ENCODE measurements around the gene FAM136A.
"Not testable (repeated sequence)": the region's sequence is repeated elsewhere in the genome, so short reads cannot be mapped to it uniquely, and the experiment has no call there.

Gene FAM136A

DNA sequence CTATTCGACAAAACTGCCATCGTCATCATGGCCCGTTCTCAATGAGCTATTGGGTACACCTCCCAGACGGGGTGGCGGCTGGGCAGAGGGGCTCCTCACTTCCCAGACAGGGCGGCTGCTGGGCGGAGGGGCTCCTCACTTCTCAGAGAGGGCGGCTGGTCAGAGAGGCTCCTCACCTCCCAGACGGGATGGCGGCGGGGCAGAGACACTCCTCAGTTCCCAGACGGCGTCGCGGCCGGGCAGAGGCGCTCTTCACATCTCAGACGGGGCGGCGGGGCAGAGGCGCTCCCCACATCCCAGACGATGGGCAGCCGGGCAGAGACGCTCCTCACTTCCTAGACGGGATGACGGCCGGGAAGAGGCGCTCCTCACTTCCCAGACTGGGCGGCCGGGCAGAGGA, 34.9 kb downstream of the FAM136A start:
- not testable (repeated sequence) for H3K27me3 Mint-ChIP-seq; H3K9me3 Mint-ChIP-seq; H3K27ac Mint-ChIP-seq; H3K4me1 Mint-ChIP-seq; DNase-seq (ENCODE audit: low spot score in 2 of 2); H3K4me3 Mint-ChIP-seq; ATAC-seq (ENCODE audit: low read depth)
- H3K36me3 Mint-ChIP-seq = peaks cover 21% of the 10 kb centered on the region

DNA sequence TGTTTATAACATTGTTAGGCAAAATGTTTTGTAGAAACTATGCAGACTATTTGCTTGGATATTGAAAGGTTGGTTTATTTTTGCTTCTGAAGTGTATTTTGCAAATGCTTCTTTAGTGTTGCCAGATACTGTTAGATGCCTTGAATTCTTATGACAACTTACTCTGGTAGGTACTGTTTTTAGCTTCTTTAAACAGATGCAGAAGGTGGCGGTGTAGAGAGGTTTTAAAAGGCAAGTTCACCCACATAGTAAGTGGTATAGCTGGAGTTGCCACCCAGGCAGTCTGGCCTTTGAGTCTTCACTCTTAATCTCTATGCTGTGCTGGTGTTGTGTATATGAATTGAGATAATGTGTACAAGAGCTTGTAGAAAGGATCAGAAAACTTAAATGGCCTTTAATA, 40.4 kb downstream of the FAM136A start:
- no peaks in the 10 kb centered on the region for H3K27me3 Mint-ChIP-seq
- no peak overlapping the region for H3K27ac Mint-ChIP-seq

DNA sequence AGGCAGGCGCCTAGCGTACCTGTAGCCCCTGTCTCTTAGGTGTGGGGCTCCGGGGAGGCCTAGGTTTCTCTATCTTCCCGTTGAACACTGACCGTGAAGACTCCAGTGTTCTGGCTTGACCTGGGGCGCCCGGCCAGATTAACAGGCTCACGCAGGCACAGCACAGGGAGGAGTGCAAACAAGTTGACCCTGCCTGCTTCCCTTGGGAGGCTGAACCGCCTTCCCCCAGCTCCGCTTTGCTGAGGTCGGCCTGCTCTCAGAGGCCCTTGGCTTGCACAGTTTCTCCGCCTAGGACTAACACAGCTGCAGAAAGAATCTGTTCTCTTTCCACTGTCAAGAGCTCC, 43.4 kb downstream of the FAM136A start:
- Mint-ChIP-seq H3K4me3 (peak overlapping the region; percentile 92), H3K4me1 (peaks cover 16% of the 10 kb centered on the region), H3K36me3 (peaks cover 3% of the 10 kb centered on the region), H3K9me3 (no peaks in the 10 kb centered on the region), H3K27me3 (no peaks in the 10 kb centered on the region), H3K27ac (no peak overlapping the region)
- ATAC-seq (ENCODE audit: low read depth) (no peak), DNase-seq (ENCODE audit: low spot score in 2 of 2) (no peak)

More for the DNA sequence above, 40.4 kb downstream of the FAM136A start:
- Mint-ChIP-seq H3K9me3 (no peaks in the 10 kb centered on the region), H3K4me1 (peaks cover 16% of the 10 kb centered on the region), H3K4me3 (no peak overlapping the region), H3K36me3 (peaks cover 11% of the 10 kb centered on the region)
- ATAC-seq (ENCODE audit: low read depth) (no peak), DNase-seq (ENCODE audit: low spot score in 2 of 2) (no peak)

DNA sequence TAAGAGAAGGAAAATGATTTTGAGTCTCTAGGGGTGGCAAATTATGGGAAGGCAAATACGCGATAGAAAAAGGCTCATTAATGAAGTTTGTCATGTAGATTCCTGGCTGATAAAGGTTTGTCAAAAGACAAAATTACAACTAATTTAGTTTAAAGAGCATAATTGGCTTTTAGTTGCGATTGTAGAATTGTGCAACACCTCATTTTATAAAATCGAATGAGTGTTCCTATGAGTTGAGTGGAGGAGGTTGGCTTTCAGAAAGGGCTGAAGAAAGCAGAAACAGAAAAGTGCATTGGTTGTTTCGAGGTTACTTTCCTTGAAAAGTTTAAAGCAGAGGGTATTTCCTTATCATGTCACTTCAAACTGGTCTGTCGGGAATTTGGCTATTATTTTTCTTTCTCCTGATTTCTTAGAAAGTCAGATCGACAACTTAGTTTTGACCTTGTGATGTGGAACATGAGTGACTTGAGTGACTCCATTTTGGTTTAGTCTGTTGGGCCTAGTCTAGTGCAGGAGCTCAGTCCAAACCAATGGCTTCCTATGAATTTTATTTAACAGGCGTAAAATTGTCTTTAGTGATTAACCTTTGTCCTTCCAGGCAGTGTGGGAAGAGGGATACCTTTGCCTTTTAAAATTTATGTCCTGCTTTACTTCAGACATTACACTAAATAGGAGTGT, 46.1 kb downstream of the FAM136A start:
- no peaks in the 10 kb centered on the region for H3K27me3 Mint-ChIP-seq
- H3K36me3 Mint-ChIP-seq = no peaks in the 10 kb centered on the region
- no peaks in the 10 kb centered on the region for H3K9me3 Mint-ChIP-seq
- H3K27ac Mint-ChIP-seq = no peak overlapping the region
- no peak for DNase-seq (ENCODE audit: low spot score in 2 of 2)
- H3K4me1 Mint-ChIP-seq = peaks cover 10% of the 10 kb centered on the region
- H3K4me3 Mint-ChIP-seq = no peak overlapping the region
- ATAC-seq (ENCODE audit: low read depth) = no peak

DNA sequence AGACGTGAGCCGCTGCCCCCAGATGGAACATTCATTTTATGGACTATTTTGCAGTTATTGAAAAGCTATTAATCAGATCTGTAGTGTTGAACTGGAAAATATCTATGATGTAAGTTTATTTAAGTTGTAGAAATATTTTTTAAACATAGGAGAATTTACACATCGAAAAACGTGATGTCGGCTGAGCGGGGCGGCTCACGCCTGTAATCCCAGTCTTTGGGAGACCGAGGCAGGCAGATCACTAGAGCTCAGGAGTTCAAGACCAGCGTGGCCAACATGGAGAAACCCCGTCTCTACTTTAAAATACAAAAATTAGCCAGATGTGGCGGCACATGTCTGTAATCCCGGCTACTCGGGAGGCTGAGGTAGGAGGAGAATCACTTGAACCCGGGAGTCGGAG, 51.4 kb downstream of the FAM136A start:
- Mint-ChIP-seq H3K27ac (no peak overlapping the region), H3K36me3 (no peaks in the 10 kb centered on the region), H3K4me3 (no peak overlapping the region), H3K4me1 (peaks cover 19% of the 10 kb centered on the region), H3K27me3 (no peaks in the 10 kb centered on the region), H3K9me3 (no peaks in the 10 kb centered on the region)
- no peak for ATAC-seq (ENCODE audit: low read depth)
- no peak for DNase-seq (ENCODE audit: low spot score in 2 of 2)

DNA sequence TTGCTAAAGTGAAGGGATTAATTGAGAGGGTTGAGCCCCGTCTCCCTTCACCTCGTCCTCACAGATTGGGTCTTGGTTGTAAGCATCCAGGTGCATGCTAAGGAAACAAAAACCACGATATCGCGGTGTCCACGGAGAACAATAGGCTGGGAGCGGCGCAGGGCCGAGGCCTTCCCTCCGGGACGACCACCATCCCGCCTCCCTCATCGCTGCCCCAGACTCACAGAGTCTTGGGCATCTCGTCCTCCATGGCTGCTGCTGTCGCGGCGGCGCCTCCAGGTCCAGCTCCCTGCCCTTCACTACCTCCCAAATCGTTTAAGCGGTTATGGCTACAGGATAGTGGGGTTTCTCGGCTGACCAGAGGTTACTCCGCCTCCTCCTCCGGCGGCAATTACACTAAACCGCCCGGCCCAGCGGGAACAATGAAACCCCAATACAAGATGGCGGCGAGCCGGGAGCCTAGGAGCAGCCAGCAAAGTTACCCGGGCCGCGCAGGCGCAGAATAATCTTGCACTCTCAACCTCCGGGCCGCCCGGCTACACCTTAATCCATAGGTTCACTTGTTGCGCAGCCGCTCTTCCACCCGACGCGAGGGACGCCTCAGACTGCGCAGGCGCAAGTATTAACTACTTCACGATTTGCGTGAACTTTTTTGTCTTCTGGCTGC, 53.6 kb downstream of the FAM136A start, which contains the start of gene TIA1:
TSS of gene TIA1 (minus strand) at position 448 of the 667 bp plus-strand sequence. CDS start at position 250, 198 bp downstream.
- H3K9me3 Mint-ChIP-seq = no peaks in the 10 kb centered on the region
- H3K4me3 Mint-ChIP-seq = peak within 1 kb of the TSS; percentile 94
- H3K4me1 Mint-ChIP-seq = peaks cover 26% of the 10 kb centered on the region
- H3K36me3 Mint-ChIP-seq = no peaks in the 10 kb centered on the region
- ATAC-seq (ENCODE audit: low read depth) (peak; percentile 94), DNase-seq (ENCODE audit: low spot score in 2 of 2) (peak; percentile 93 to 95)
- H3K27me3 Mint-ChIP-seq = no peaks in the 10 kb centered on the region
- H3K27ac Mint-ChIP-seq = peak within 1 kb of the TSS; percentile 98

DNA sequence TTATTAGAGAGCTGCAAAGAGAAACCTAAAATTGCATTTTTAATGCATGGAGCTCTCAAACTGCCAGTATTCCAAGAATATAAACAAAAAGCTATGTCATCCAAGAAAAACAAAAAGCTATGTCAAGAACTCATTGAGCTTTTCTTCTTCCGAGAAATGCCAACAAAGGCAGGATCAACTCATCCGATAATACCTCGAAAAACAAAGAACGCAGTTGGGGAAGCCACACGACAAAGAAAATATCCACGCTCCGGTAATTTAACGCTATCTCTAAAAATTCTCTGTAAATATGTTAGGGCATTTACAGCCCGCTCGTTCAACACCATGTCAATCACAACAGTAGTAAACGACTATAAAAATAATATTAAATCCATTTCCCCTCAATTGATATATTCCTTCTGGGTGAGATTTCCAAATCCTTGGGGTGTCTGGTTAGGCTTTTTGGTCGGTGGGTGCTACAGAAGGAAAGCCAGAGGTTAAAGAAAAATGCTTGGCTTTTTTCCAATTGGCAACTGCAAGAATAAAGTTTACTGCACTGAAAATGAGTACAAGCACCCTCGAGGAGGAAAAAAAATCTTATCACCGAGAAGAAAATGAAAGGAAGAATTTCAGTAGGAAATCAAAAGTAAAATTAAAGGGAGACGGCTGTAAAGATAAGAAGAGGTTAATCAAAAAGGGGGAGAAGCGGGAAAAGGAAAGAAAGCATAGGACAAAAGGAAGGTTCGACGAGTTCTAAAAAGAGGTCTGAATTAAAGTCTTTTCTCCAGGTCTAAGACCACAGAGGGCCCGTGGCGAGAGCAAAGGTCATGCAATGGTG, 54.3 kb downstream of the FAM136A start:
- Mint-ChIP-seq H3K27ac (peak overlapping the region; percentile 98), H3K9me3 (no peaks in the 10 kb centered on the region), H3K4me3 (peak overlapping the region; percentile 94), H3K4me1 (peaks cover 28% of the 10 kb centered on the region), H3K36me3 (no peaks in the 10 kb centered on the region), H3K27me3 (no peaks in the 10 kb centered on the region)
- ATAC-seq (ENCODE audit: low read depth) (no peak), DNase-seq (ENCODE audit: low spot score in 2 of 2) (no peak)

All from memory B cell (primary cell).